Transverse colon (tissue), 4 donors: ENCODE data around the gene AP1M1.

ENCODE experiments used
- EP300 ChIP-seq: sonication (generic); formaldehyde crosslinking; IDR thresholded peaks from one replicate; pipeline ENCODE4 v1.6.1; 2017; ENCODE audit warnings: antibody characterized with exemption, low read depth
- POLR2A ChIP-seq: fragments of 450-650 bp; IDR thresholded peaks from one replicate; pipeline ENCODE4 v1.6.1; 2016; ENCODE audit warnings: antibody characterized with exemption, mild to moderate bottlenecking, moderate library complexity
- POLR2AphosphoS5 ChIP-seq, 3 donors: sonication (generic); formaldehyde crosslinking; IDR thresholded peaks; one replicate each; pipeline ENCODE4 v1.6.1; 2016; ENCODE audit warnings: antibody characterized with exemption in 3 of 3
- TF ChIP-seq, protein P1 (sequence below), 5 experiments: fragments of 200-600 bp in 3 of 5; fragments of 450-650 bp in 2 of 5; sonication (generic) in 3 of 5; IDR thresholded peaks; 1 replicate in 2 of 5; 2 replicates in 3 of 5; pipeline ENCODE4 v1.5.1; 2016 to 2017; ENCODE audit warnings: antibody characterized with exemption in 5 of 5, inconsistent platforms in 3 of 5, mild to moderate bottlenecking in 2 of 5, moderate library complexity in 1 of 5

DNA sequence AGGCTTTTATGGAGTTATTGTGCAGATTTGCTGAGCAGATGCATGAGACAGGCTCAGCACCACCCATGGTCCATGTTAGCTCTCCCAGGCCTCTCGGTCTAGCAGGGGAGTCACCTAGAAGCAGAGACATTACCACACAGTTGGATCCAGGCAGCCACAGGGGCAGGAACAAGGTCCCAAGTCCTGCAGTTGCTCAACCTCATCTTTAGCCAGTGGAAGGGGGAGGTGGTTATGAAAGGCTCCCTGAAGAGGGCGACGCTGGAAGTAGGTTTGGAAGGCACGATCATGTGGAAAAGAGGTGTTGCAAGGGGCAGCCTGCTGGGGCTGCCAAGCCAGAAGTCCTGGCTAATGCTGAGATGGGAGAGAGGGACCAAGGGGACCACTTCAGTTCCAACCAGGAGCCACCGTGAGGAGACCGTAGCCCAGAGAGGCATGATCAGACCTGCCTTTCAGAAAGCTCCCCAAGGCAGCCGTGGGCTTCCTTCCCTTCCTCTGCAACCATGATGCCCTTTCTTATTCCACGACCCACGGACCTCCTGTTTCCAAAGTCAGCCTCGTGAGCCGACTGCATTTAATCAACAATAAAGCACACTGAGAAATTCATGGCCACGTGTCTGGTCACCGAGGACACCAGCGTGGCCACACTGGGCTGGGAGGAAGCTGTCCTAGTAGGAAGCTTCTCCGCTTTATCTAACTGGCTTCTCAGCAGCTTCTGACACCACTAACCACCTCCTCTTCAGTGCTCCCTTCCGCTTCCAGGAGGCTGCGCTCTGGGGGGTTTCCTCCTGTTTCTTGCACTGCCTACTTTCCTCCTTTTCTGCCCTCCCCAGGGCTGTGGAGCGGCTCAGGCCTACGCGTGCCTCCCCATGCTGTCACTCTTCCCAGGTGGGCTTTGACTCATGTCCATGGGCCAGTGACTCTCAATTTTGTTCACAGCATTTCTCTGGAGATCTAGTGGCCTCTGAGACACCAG is 2.6 kb downstream of the AP1M1 start:
- TF ChIP-seq, protein P1, sequence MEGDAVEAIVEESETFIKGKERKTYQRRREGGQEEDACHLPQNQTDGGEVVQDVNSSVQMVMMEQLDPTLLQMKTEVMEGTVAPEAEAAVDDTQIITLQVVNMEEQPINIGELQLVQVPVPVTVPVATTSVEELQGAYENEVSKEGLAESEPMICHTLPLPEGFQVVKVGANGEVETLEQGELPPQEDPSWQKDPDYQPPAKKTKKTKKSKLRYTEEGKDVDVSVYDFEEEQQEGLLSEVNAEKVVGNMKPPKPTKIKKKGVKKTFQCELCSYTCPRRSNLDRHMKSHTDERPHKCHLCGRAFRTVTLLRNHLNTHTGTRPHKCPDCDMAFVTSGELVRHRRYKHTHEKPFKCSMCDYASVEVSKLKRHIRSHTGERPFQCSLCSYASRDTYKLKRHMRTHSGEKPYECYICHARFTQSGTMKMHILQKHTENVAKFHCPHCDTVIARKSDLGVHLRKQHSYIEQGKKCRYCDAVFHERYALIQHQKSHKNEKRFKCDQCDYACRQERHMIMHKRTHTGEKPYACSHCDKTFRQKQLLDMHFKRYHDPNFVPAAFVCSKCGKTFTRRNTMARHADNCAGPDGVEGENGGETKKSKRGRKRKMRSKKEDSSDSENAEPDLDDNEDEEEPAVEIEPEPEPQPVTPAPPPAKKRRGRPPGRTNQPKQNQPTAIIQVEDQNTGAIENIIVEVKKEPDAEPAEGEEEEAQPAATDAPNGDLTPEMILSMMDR (IDR thresholded peaks at IDR 0.05), result no peak
- TF ChIP-seq EP300, result no peak
- TF ChIP-seq POLR2AphosphoS5 (IDR thresholded peaks at IDR 0.05), result no peak
- TF ChIP-seq POLR2A, result no peak
